ENCODE results near the gene MAN1C1. TPM values are rescaled to one million over a fixed set of nuclear protein-coding genes. Genes with fewer than 3 reads are reported as not detected.
A peak's percentile ranks its signal among the peaks of the same experiment; 100 is the strongest.

The MAN1C1 gene
- total and polyA plus RNA-seq, 2 donors (not counting 1 experiment from before 2014, with no cell fraction given), result 0.31 to 0.89 TPM

- peaks cover 0 to 4% (median 0%) of the 10 kb centered on the region in 4 experiments for H3K27me3 ChIP-seq (replicated peaks in 1 of 4; ENCODE audit: control extremely low read depth in 1 of 4, control insufficient read depth in 3 of 4, insufficient read depth in 4 of 4, low read length in 3 of 4)
- no peaks in the 10 kb centered on the region for H4K20me1 ChIP-seq (ENCODE audit: control insufficient read depth, insufficient read depth, low read length, poor library complexity, severe bottlenecking)
- DNase-seq (no peak), ATAC-seq (ENCODE audit: low read depth) (no peak)
- TF ChIP-seq EZH2 (IDR thresholded peaks at IDR 0.05; ENCODE audit: borderline replicate concordance, insufficient read depth, low read depth, low read length, poor library complexity, severe bottlenecking), result no peak
- TF ChIP-seq, protein P1, sequence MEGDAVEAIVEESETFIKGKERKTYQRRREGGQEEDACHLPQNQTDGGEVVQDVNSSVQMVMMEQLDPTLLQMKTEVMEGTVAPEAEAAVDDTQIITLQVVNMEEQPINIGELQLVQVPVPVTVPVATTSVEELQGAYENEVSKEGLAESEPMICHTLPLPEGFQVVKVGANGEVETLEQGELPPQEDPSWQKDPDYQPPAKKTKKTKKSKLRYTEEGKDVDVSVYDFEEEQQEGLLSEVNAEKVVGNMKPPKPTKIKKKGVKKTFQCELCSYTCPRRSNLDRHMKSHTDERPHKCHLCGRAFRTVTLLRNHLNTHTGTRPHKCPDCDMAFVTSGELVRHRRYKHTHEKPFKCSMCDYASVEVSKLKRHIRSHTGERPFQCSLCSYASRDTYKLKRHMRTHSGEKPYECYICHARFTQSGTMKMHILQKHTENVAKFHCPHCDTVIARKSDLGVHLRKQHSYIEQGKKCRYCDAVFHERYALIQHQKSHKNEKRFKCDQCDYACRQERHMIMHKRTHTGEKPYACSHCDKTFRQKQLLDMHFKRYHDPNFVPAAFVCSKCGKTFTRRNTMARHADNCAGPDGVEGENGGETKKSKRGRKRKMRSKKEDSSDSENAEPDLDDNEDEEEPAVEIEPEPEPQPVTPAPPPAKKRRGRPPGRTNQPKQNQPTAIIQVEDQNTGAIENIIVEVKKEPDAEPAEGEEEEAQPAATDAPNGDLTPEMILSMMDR (IDR thresholded peaks at IDR 0.05), result no peak
- Mint-ChIP-seq H3K4me1 (peaks cover 30% of the 10 kb centered on the region), H3K4me3 (peak overlapping the region; percentile 81), H3K27me3 (no peaks in the 10 kb centered on the region), H3K9me3 (ENCODE audit: insufficient read depth) (no peaks in the 10 kb centered on the region), H3K27ac (no peak overlapping the region)
- WGBS (ENCODE audit: insufficient coverage), result 80% methylated on average over 14 of the region's 15 CpGs
- peaks cover 13 to 21% of the 10 kb centered on the region in 2 donors for H3K4me1 ChIP-seq (ENCODE audit: control insufficient read depth in 2 of 2, insufficient read depth in 2 of 2, low read length in 2 of 2)
- ChIA-PET CTCF (interaction anchor here (0.5 to 2.3 kb wide), 4 partner anchors 9 to 560 kb away, joined by 3 to 12 read pairs (median 5); partner anchors contain the start of gene MTFR1L), POLR2A (interaction anchor here (1.2 kb wide), 1 partner anchor 9 kb away, joined by 3 read pairs; no protein-coding TSS in a partner anchor)
- H3K36me3 ChIP-seq (replicated peaks in 1 of 2; ENCODE audit: control extremely low read depth in 1 of 2, control insufficient read depth in 1 of 2, extremely low read depth in 1 of 2, insufficient read depth in 2 of 2, low read length in 1 of 2), result no peaks in the 10 kb centered on the region
- intact Hi-C loops (cut with micrococcal nuclease), result loop anchor here (2.0 kb wide), 1 partner anchor 184 kb away; the partner anchor contains the start of gene MAN1C1
- H3K9me3 ChIP-seq (ENCODE audit: control extremely low read depth in 1 of 3, control insufficient read depth in 2 of 3, insufficient read depth in 1 of 3, low read length in 2 of 3), result no peaks in the 10 kb centered on the region
- peak overlapping the region in 1 of 2 donors; percentile 48 for H3K27ac ChIP-seq (ENCODE audit: low read length in 2 of 2)
- H2AFZ ChIP-seq (ENCODE audit: insufficient read depth, low read depth, low read length, poor library complexity, severe bottlenecking), result peak overlapping the region; percentile 76
- peaks cover 4% of the 10 kb centered on the region for H3K79me2 ChIP-seq (ENCODE audit: control insufficient read depth, insufficient read depth, low read length)
- H3K9ac ChIP-seq (ENCODE audit: low read length), result peak overlapping the region; percentile 67
- H3K4me2 ChIP-seq (replicated peaks; ENCODE audit: low read depth, low read length, poor library complexity, severe bottlenecking), result peak overlapping the region; percentile 95
- peak overlapping the region in 4 of 5 experiments; percentile 38 to 56 (median 51) for H3K4me3 ChIP-seq (ENCODE audit: control extremely low read depth in 1 of 5, extremely low read depth in 1 of 5, insufficient read depth in 1 of 5, low read depth in 2 of 5, low read length in 4 of 5)
Observed at GRCh38 chr1:25800703-25801377, 184.2 kb downstream of the MAN1C1 start.

DNA sequence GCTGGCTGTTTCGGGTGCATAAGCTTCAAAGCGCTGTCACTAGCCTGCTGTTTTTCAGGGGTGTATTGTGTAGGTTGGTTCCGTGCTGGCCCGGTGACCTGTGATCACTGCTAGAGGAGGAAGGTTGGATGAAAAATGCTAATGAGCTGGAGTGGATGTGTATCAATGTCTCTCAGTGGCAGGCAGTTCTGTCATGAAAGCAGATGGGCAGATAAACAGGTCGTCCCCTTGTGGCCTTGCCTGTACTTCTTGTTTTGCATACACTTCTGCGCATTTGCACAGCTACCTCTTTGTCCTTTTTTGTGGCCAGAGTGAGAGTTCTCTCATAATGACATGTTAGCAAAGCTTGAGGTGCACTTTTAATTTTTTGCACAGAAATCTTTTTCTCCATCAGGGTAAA is 186.3 kb downstream of the MAN1C1 start:
- Histone ChIP-seq H3K36me3 (replicated peaks in 1 of 2; ENCODE audit: control extremely low read depth in 1 of 2, control insufficient read depth in 1 of 2, extremely low read depth in 1 of 2, insufficient read depth in 2 of 2, low read length in 1 of 2) (no peaks in the 10 kb centered on the region), H3K27ac (ENCODE audit: low read length in 2 of 2) (no peak overlapping the region), H4K20me1 (ENCODE audit: control insufficient read depth, insufficient read depth, low read length, poor library complexity, severe bottlenecking) (no peaks in the 10 kb centered on the region), H3K4me2 (replicated peaks; ENCODE audit: low read depth, low read length, poor library complexity, severe bottlenecking) (peak overlapping the region; percentile 0), H3K79me2 (ENCODE audit: control insufficient read depth, insufficient read depth, low read length) (peaks cover 4% of the 10 kb centered on the region), H3K4me1 (ENCODE audit: control insufficient read depth in 2 of 2, insufficient read depth in 2 of 2, low read length in 2 of 2) (peaks cover 12 to 13% of the 10 kb centered on the region in 2 donors), H2AFZ (ENCODE audit: insufficient read depth, low read depth, low read length, poor library complexity, severe bottlenecking) (no peak overlapping the region), H3K27me3 (replicated peaks in 1 of 4; ENCODE audit: control extremely low read depth in 1 of 4, control insufficient read depth in 3 of 4, insufficient read depth in 4 of 4, low read length in 3 of 4) (peaks cover 0 to 4% (median 0%) of the 10 kb centered on the region in 4 experiments), H3K4me3 (ENCODE audit: control extremely low read depth in 1 of 5, extremely low read depth in 1 of 5, insufficient read depth in 1 of 5, low read depth in 2 of 5, low read length in 4 of 5) (no peak overlapping the region), H3K9me3 (ENCODE audit: control extremely low read depth in 1 of 3, control insufficient read depth in 2 of 3, insufficient read depth in 1 of 3, low read length in 2 of 3) (no peaks in the 10 kb centered on the region), H3K9ac (ENCODE audit: low read length) (no peak overlapping the region)
- ChIA-PET POLR2A (interaction anchor here (0.7 kb wide), 1 partner anchor 8 kb away, joined by 4 read pairs; no protein-coding TSS in a partner anchor), CTCF (interaction anchor here (1.0 to 2.3 kb wide), 4 partner anchors 7 to 194 kb away, joined by 4 to 12 read pairs (median 6); partner anchors contain the start of gene MTFR1L)
- WGBS (ENCODE audit: insufficient coverage), result 72% methylated on average over 6 of the region's 6 CpGs
- Mint-ChIP-seq H3K9me3 (ENCODE audit: insufficient read depth) (no peaks in the 10 kb centered on the region), H3K4me3 (peak overlapping the region; percentile 6), H3K4me1 (peaks cover 21% of the 10 kb centered on the region), H3K27ac (no peak overlapping the region), H3K27me3 (no peaks in the 10 kb centered on the region)
- DNase-seq, result no peak
- no peak for TF ChIP-seq EZH2 (IDR thresholded peaks at IDR 0.05; ENCODE audit: borderline replicate concordance, insufficient read depth, low read depth, low read length, poor library complexity, severe bottlenecking)
- TF ChIP-seq, protein P1 (IDR thresholded peaks at IDR 0.05), result no peak
- intact Hi-C loops (cut with micrococcal nuclease), result no loop called here
- no peak for ATAC-seq (ENCODE audit: low read depth)
